A549 (cell line): ENCODE measurements around the gene TOP3B.

Source experiments
- NR3C1 ChIP-seq: fragments of >200 bp; sonication (Bioruptor Twin); formaldehyde crosslinking; IDR thresholded peaks from 3 replicates; pipeline ENCODE4 v1.6.1; 2017
- TF ChIP-seq, protein P1 (sequence below): fragments of >200 bp; sonication (Bioruptor Twin); formaldehyde crosslinking; IDR thresholded peaks from 3 replicates; pipeline ENCODE4 v1.5.1; 2016

GRCh38 chr22:21991774-21992173 is 9.2 kb upstream of the TOP3B start:
- TF ChIP-seq NR3C1 = no peak
- TF ChIP-seq, protein P1, sequence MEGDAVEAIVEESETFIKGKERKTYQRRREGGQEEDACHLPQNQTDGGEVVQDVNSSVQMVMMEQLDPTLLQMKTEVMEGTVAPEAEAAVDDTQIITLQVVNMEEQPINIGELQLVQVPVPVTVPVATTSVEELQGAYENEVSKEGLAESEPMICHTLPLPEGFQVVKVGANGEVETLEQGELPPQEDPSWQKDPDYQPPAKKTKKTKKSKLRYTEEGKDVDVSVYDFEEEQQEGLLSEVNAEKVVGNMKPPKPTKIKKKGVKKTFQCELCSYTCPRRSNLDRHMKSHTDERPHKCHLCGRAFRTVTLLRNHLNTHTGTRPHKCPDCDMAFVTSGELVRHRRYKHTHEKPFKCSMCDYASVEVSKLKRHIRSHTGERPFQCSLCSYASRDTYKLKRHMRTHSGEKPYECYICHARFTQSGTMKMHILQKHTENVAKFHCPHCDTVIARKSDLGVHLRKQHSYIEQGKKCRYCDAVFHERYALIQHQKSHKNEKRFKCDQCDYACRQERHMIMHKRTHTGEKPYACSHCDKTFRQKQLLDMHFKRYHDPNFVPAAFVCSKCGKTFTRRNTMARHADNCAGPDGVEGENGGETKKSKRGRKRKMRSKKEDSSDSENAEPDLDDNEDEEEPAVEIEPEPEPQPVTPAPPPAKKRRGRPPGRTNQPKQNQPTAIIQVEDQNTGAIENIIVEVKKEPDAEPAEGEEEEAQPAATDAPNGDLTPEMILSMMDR = no peak
